Mesenchymal stem cell (in vitro differentiated cells and primary cell): Measurements from ENCODE around the gene FAM83F.

Source experiments
- DNase-seq: peaks from one replicate; pipeline ENCODE4 v3.0.0-alpha.2; 2013
- H2AFZ ChIP-seq: one replicate; pipeline ENCODE4 v1.6.1; 2013; ENCODE audit warnings: low read depth, mild to moderate bottlenecking, control low read depth, inconsistent platforms, low read length, moderate library complexity
- H2AK5ac ChIP-seq: 2 replicates; pipeline ENCODE4 v1.6.1; 2013; ENCODE audit warnings: low read length, moderate library complexity, mild to moderate bottlenecking, inconsistent platforms; ENCODE audit not compliant: severe bottlenecking
- H2BK120ac ChIP-seq: one replicate; pipeline ENCODE4 v1.6.1; 2013; ENCODE audit warnings: low read depth, mild to moderate bottlenecking, inconsistent platforms, low read length, moderate library complexity
- H2BK12ac ChIP-seq, 2 experiments: one replicate each; pipeline ENCODE4 v1.6.1; 2013; ENCODE audit warnings: inconsistent platforms in 2 of 2, low read length in 2 of 2, mild to moderate bottlenecking in 2 of 2, moderate library complexity in 2 of 2, control low read depth in 1 of 2
- H2BK15ac ChIP-seq: one replicate; pipeline ENCODE4 v1.6.1; 2013; ENCODE audit warnings: mild to moderate bottlenecking, low read depth, inconsistent platforms; ENCODE audit not compliant: poor library complexity, severe bottlenecking
- H2BK5ac ChIP-seq: 2 replicates; pipeline ENCODE4 v1.6.1; 2013; ENCODE audit warnings: low read depth, mild to moderate bottlenecking, low read length, control low read depth, inconsistent platforms; ENCODE audit not compliant: poor library complexity, severe bottlenecking
- H3K14ac ChIP-seq, 2 experiments: one replicate each; pipeline ENCODE4 v1.6.1; 2013; ENCODE audit warnings: inconsistent platforms in 2 of 2, low read length in 2 of 2, control low read depth in 1 of 2, mild to moderate bottlenecking in 1 of 2, moderate library complexity in 1 of 2
- H3K18ac ChIP-seq, 2 experiments: one replicate each; pipeline ENCODE4 v1.6.1; 2013; ENCODE audit warnings: inconsistent platforms in 2 of 2, low read length in 2 of 2, control low read depth in 1 of 2, low read depth in 1 of 2, mild to moderate bottlenecking in 1 of 2
- H3K23ac ChIP-seq, 2 experiments: one replicate each; pipeline ENCODE4 v1.6.1; 2013; ENCODE audit warnings: inconsistent platforms in 2 of 2, low read length in 2 of 2, mild to moderate bottlenecking in 2 of 2, moderate library complexity in 2 of 2, control low read depth in 1 of 2
- H3K27ac ChIP-seq: 2 replicates; pipeline ENCODE4 v1.5.1; 2013; ENCODE audit warnings: mild to moderate bottlenecking, moderate library complexity, low read length, control low read depth, inconsistent platforms; ENCODE audit not compliant: poor library complexity, severe bottlenecking
- H3K27me3 ChIP-seq, 2 experiments: 2 replicates each; pipeline versions ENCODE4 v1.6.1 to v1.7.0; 2013; ENCODE audit warnings: low read length in 2 of 2, mild to moderate bottlenecking in 2 of 2, moderate library complexity in 2 of 2, control low read depth in 1 of 2, inconsistent platforms in 1 of 2; ENCODE audit not compliant: control insufficient read depth in 1 of 2, insufficient read depth in 1 of 2
- H3K36me3 ChIP-seq, 2 experiments: 2 replicates each; pipeline versions ENCODE4 v1.6.1 to v1.7.0; 2013; ENCODE audit warnings: low read length in 2 of 2, control low read depth in 1 of 2, inconsistent platforms in 1 of 2, low read depth in 1 of 2, mild to moderate bottlenecking in 1 of 2; ENCODE audit not compliant: insufficient read depth in 2 of 2, control insufficient read depth in 1 of 2
- H3K4ac ChIP-seq, 2 experiments: one replicate each; pipeline ENCODE4 v1.6.1; 2013; ENCODE audit warnings: inconsistent platforms in 2 of 2, low read length in 2 of 2, mild to moderate bottlenecking in 2 of 2, moderate library complexity in 2 of 2, control low read depth in 1 of 2, low read depth in 1 of 2
- H3K4me1 ChIP-seq: 2 replicates; pipeline ENCODE4 v1.6.1; 2013; ENCODE audit warnings: low read depth, low read length, control low read depth; ENCODE audit not compliant: control insufficient read depth, insufficient read depth
- H3K4me2 ChIP-seq: 2 replicates; pipeline ENCODE4 v1.6.1; 2013; ENCODE audit warnings: low read length, mild to moderate bottlenecking, inconsistent platforms; ENCODE audit not compliant: poor library complexity, severe bottlenecking
- H3K4me3 ChIP-seq, 2 experiments: 2 replicates each; pipeline versions ENCODE4 v1.5.1 to v1.7.0; 2013; ENCODE audit warnings: low read length in 2 of 2, mild to moderate bottlenecking in 2 of 2, control low read depth in 1 of 2, low read depth in 1 of 2; ENCODE audit not compliant: insufficient read depth in 1 of 2
- H3K79me1 ChIP-seq: replicated peaks from 2 replicates; pipeline ENCODE4 v1.6.1; 2013; ENCODE audit warnings: mild to moderate bottlenecking, control low read depth, low read length, inconsistent platforms; ENCODE audit not compliant: poor library complexity, severe bottlenecking
- H3K9ac ChIP-seq: 2 replicates; pipeline ENCODE4 v1.7.0; 2013; ENCODE audit warnings: mild to moderate bottlenecking, low read length, moderate library complexity
- H3K9me3 ChIP-seq: 2 replicates; pipeline ENCODE4 v1.7.0; 2013; ENCODE audit warnings: mild to moderate bottlenecking, low read length; ENCODE audit not compliant: control insufficient read depth
- H4K8ac ChIP-seq: one replicate; pipeline ENCODE4 v1.6.1; 2013; ENCODE audit warnings: inconsistent platforms, mild to moderate bottlenecking, low read length, moderate library complexity
- H4K91ac ChIP-seq: one replicate; pipeline ENCODE4 v1.6.1; 2013; ENCODE audit warnings: mild to moderate bottlenecking, low read length, inconsistent platforms
- WGBS: methylation state at CpG from one replicate; pipeline ENCODE4 v1.1.7; 2013; ENCODE audit warnings: mixed read lengths; 5-methylcytosine and 5-hydroxymethylcytosine counted together

The FAM83F gene

DNA sequence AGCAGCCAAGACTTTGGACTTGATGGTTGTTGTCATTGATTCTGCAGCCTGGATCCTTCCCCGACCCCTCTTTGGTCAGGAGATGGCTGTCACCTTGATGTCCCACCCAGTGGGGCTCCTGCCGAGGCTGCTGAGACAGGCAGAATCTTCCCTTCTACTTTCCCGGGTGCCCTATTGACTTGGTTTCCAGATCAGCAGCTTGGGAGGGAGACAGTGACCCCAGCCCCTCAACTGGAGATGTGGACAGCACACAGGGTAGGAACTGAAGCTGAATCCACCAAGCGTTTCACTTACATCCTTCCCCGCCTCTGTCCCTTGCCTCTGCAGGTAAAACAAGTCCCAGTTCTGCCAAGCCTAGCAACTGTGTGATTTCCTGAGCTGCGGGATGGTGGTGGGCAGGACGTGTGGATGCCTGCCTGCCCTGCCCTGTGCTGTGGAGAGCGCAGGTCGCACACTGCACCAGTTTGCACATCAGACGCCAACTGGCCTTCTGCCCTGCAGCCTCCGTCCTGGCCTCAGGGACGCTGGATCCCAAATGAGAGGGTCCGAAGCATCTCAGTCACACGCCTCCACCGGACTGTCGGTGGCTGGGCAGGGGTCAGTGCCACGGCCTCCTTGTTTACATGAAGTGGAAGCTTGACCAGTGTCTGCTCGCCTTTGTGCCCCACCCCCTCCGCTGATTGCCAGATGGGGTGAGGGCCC is 34.6 kb downstream of the FAM83F start:
- 87% methylated on average over 19 of the region's 19 CpGs for WGBS

DNA sequence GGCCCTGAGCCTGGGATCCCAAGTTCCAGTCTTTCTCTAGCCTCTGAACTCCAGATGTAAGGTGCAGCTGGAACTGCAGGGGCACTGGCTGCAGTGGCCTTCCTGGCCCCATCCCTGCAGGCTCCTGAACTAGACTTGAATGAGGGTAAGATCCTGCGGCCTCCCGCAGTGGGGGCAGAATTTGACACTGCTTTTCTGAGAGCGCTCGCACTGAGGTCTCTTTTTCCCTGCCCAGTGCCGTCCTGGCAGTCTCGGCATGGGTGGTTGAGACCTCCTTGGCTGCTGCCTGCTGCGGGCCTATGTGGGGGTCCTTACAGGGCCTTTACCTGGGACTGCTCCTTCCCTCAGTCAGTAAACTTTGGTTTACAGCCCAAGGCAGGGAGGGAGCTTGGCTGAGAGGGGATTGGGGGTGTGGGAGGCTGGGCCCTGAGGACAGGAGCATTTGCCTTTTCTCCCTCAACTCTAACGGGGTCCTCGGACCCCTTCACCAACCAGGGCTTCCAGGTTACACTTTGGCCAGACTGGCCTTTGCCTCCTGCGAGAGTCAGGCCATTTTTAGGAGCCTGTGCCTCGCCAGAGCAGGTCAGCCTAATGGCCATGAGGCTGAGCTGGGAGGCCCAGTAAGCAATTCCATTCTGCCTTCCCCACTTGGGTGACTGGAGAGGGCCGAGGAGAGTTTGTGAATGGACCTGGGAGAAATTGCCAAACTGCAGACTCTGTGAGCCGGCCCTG is 35.4 kb downstream of the FAM83F start:
- H3K27me3 ChIP-seq, result peaks cover 39 to 45% of the 10 kb centered on the region in 2 experiments
- H3K36me3 ChIP-seq, result no peaks in the 10 kb centered on the region
- H3K27ac ChIP-seq, result no peak overlapping the region
- no peak overlapping the region for H2AK5ac ChIP-seq
- H2BK120ac ChIP-seq, result no peak overlapping the region
- no peaks in the 10 kb centered on the region for H3K79me1 ChIP-seq
- no peak overlapping the region for H2BK5ac ChIP-seq
- H4K8ac ChIP-seq, result no peak overlapping the region
- no peak overlapping the region for H3K23ac ChIP-seq
- no peaks in the 10 kb centered on the region for H3K9me3 ChIP-seq
- no peak overlapping the region for H3K4ac ChIP-seq
- H3K18ac ChIP-seq, result no peak overlapping the region
- no peak overlapping the region for H2BK12ac ChIP-seq
- no peak overlapping the region for H3K4me2 ChIP-seq
- no peaks in the 10 kb centered on the region for H3K4me1 ChIP-seq
- DNase-seq, result no peak
- H4K91ac ChIP-seq, result no peak overlapping the region
- H2AFZ ChIP-seq, result no peak overlapping the region
- no peak overlapping the region for H3K4me3 ChIP-seq
- no peak overlapping the region for H2BK15ac ChIP-seq
- 88% methylated on average over 13 of the region's 13 CpGs for WGBS
- no peak overlapping the region for H3K9ac ChIP-seq
- H3K14ac ChIP-seq, result no peak overlapping the region

More for the DNA sequence above, 34.6 kb downstream of the FAM83F start:
- Histone ChIP-seq H4K8ac (no peak overlapping the region), H2AFZ (no peak overlapping the region), H3K4me2 (no peak overlapping the region), H3K4me3 (no peak overlapping the region), H3K18ac (no peak overlapping the region), H3K79me1 (no peaks in the 10 kb centered on the region), H3K4ac (no peak overlapping the region), H3K9ac (no peak overlapping the region), H4K91ac (peak overlapping the region; percentile 52), H3K14ac (no peak overlapping the region), H2AK5ac (no peak overlapping the region), H3K36me3 (no peaks in the 10 kb centered on the region), H3K27ac (no peak overlapping the region), H3K4me1 (no peaks in the 10 kb centered on the region), H3K9me3 (no peaks in the 10 kb centered on the region), H2BK15ac (no peak overlapping the region), H2BK5ac (no peak overlapping the region), H3K27me3 (peaks cover 32 to 38% of the 10 kb centered on the region in 2 experiments), H2BK120ac (no peak overlapping the region), H3K23ac (no peak overlapping the region), H2BK12ac (no peak overlapping the region)
- DNase-seq, result no peak

DNA sequence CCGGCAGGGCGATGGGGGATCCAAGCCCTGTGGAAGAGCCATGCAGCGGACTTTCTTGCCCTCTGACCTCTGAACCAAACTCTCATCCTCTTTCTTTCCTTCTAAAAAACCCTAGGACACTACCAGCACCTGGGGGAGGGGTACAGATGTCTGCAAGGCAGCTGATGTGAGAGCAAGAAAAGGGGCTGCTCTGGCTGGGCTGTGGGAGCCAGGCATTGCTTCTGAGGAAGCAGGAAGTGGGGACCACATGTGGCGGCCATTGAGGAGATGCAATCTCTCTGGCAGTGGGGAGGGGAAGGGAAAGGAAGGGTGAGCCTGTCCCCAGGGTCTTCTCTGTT is 36.0 kb downstream of the FAM83F start:
- H2BK12ac ChIP-seq, result no peak overlapping the region
- no peak overlapping the region for H3K14ac ChIP-seq
- H3K4me1 ChIP-seq, result no peaks in the 10 kb centered on the region
- no peak overlapping the region for H3K23ac ChIP-seq
- H3K4me3 ChIP-seq, result no peak overlapping the region
- H4K91ac ChIP-seq, result no peak overlapping the region
- H2AFZ ChIP-seq, result no peak overlapping the region
- H2BK120ac ChIP-seq, result no peak overlapping the region
- H3K4me2 ChIP-seq, result no peak overlapping the region
- H2BK15ac ChIP-seq, result no peak overlapping the region
- no peak overlapping the region for H3K27ac ChIP-seq
- no peak overlapping the region for H2BK5ac ChIP-seq
- no peaks in the 10 kb centered on the region for H3K79me1 ChIP-seq
- H3K18ac ChIP-seq, result no peak overlapping the region
- H3K36me3 ChIP-seq, result no peaks in the 10 kb centered on the region
- H3K27me3 ChIP-seq, result peaks cover 44 to 45% of the 10 kb centered on the region in 2 experiments
- DNase-seq, result no peak
- no peak overlapping the region for H3K9ac ChIP-seq
- H2AK5ac ChIP-seq, result no peak overlapping the region
- no peak overlapping the region for H4K8ac ChIP-seq
- WGBS, result 87% methylated on average over 3 of the region's 4 CpGs
- H3K9me3 ChIP-seq, result no peaks in the 10 kb centered on the region
- H3K4ac ChIP-seq, result no peak overlapping the region

DNA sequence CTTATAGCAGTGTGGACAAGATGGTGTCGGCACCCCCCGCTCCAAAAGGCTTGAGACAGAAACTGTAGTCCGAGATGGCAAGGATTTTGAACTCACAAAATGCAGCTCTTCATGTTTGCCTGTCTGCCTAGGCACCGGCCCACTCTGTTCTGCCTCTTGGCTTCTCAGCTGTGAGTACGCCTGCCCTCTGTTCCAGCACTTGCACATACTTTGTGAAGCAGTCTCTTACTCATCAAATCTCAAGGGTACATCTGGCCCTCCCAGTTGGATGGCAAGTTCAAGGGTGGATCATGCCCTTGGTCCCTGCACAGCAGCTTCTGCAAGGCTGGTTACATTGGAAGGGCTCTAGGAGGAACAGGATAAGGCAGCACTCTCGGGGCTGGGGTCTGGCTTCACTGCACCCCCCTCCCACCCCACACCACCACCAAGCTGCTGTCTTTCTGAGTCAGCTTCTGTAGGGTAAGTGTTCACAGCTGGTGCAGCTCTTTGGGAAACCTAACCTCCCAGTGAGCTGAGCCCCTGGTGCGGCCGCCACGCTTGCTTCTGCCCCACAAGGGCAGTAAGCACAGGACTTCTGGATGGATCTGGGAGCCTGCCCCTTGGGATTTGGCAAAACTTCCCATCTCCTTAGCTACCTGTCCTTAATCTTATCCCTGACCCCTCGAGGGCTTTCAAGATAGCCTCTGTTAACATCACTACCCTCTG is 37.2 kb downstream of the FAM83F start:
- Histone ChIP-seq H3K4me1 (no peaks in the 10 kb centered on the region), H2BK5ac (no peak overlapping the region), H4K91ac (no peak overlapping the region), H3K4ac (no peak overlapping the region), H3K79me1 (no peaks in the 10 kb centered on the region), H3K27ac (no peak overlapping the region), H2BK120ac (no peak overlapping the region), H2AFZ (no peak overlapping the region), H3K9me3 (no peaks in the 10 kb centered on the region), H3K4me2 (no peak overlapping the region), H3K9ac (peak overlapping the region; percentile 60), H3K36me3 (no peaks in the 10 kb centered on the region), H3K4me3 (no peak overlapping the region), H3K14ac (no peak overlapping the region), H4K8ac (no peak overlapping the region), H3K27me3 (peaks cover 46 to 48% of the 10 kb centered on the region in 2 experiments), H2AK5ac (no peak overlapping the region), H2BK12ac (no peak overlapping the region), H2BK15ac (no peak overlapping the region), H3K18ac (no peak overlapping the region), H3K23ac (no peak overlapping the region)
- 86% methylated on average over 8 of the region's 10 CpGs for WGBS
- no peak for DNase-seq
